Stimulated activated naive CD8-positive, alpha-beta T cell treated with anti-CD3 and anti-CD28 coated beads, Interleukin-15, Interleukin-2, amounts not matched to agents 100 ng/mL and 50 ng/mL, for 24 hours (primary cell): Measurements from ENCODE around the gene MYO6.

Experiments
- H3K27ac Mint-ChIP-seq: one replicate; pipeline ENCODE4 v1.8.0; 2021; ENCODE audit warnings: mild to moderate bottlenecking, mixed read lengths
- H3K27me3 Mint-ChIP-seq: one replicate; pipeline ENCODE4 v1.8.0; 2021; ENCODE audit warnings: mixed read lengths
- H3K36me3 Mint-ChIP-seq: one replicate; pipeline ENCODE4 v1.8.0; 2021; ENCODE audit warnings: low read depth, mixed read lengths
- H3K4me1 Mint-ChIP-seq: one replicate; pipeline ENCODE4 v1.8.0; 2021; ENCODE audit warnings: low read depth, mixed read lengths
- H3K4me3 Mint-ChIP-seq: one replicate; pipeline ENCODE4 v1.8.0; 2021; ENCODE audit warnings: mild to moderate bottlenecking, mixed read lengths
- H3K9me3 Mint-ChIP-seq: one replicate; pipeline ENCODE4 v1.8.0; 2021; ENCODE audit warnings: mixed read lengths

The MYO6 gene

DNA sequence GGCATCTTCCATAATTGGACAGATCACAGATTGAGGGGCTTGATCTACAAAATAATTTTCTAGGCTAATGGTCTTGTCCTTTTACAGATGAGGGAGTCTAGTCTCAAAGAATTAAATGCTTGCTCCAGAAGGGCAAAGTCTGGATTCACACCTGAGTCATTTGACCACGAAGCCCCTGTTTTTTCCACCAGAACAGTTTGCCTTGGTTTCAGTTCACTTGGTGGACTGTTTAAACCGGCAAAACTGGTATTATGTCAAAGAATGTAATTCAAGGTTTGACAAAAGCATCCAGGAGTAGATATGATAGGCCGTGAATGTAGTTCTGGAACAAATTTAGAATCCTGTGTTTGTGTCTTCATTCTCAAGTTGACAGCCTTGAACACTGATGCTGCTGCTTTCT is 3.3 kb downstream of the MYO6 start:
- no peaks in the 10 kb centered on the region for H3K36me3 Mint-ChIP-seq

DNA sequence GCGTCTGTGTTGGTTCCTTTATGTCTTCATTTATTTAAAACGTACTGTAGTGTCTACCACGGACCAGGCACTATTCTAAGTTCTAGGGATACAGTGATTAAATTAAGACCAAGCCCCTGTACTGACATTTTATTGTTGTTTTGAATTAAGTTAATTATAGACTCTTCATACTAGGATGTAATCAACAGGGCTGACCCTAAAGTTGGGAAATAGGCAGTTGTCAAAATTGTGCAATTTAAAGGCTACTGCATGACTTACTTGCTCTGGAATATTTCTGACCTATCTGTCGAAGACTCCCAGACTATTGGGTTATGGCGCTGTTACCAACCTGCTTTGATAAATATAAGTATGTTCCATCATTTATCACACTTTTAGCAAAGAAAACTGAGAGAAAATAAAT is 6.7 kb downstream of the MYO6 start:
- Mint-ChIP-seq H3K27me3 (peaks cover 56% of the 10 kb centered on the region), H3K36me3 (no peaks in the 10 kb centered on the region), H3K9me3 (no peaks in the 10 kb centered on the region), H3K4me1 (peaks cover 3% of the 10 kb centered on the region), H3K27ac (no peak overlapping the region), H3K4me3 (no peak overlapping the region)

More for the DNA sequence above, 3.3 kb downstream of the MYO6 start:
- no peak overlapping the region for H3K4me3 Mint-ChIP-seq
- H3K9me3 Mint-ChIP-seq, result no peaks in the 10 kb centered on the region
- H3K27me3 Mint-ChIP-seq, result peaks cover 56% of the 10 kb centered on the region
- H3K4me1 Mint-ChIP-seq, result peaks cover 16% of the 10 kb centered on the region
- no peak overlapping the region for H3K27ac Mint-ChIP-seq

DNA sequence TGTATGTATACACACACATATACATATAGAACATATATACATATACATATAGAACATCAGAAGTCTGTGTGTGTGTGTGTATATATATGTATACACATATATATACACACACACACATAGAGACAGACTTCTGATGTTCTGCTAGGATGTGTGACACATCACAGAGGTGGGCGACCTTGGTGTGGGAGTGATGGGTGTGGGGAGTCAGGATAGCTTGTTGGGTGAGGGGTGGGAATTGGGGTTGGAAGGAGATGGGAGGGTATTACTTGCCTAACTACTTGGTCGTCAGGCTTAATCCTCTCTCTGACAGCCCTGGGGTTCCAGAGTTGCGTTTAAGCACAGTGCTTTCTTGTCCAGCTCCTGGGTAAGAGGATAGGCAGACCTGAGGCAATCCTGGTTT is 8.3 kb downstream of the MYO6 start:
- no peak overlapping the region for H3K27ac Mint-ChIP-seq
- H3K4me1 Mint-ChIP-seq, result peaks cover under 1% of the 10 kb centered on the region
- no peak overlapping the region for H3K4me3 Mint-ChIP-seq
- H3K27me3 Mint-ChIP-seq, result peaks cover 56% of the 10 kb centered on the region
- no peaks in the 10 kb centered on the region for H3K36me3 Mint-ChIP-seq
- H3K9me3 Mint-ChIP-seq, result no peaks in the 10 kb centered on the region

DNA sequence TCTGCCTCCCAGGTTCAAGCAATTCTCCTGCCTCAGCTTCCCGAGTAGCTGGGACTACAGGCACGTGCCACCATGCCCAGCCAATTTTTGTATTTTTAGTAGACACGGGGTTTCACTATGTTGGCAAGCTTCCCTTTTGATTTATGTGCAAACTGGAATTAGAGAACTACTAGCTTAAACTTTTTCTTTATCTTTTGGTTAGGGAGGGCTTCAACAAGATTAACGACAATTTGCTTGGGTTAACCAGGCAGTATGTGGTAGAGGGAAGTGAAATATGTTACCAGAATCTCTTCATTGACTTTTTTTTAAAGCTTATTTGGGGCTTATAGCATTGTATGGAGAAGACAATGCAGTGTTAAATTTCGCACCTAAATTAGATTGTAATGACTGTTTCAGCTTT is 9.0 kb downstream of the MYO6 start:
- no peak overlapping the region for H3K4me3 Mint-ChIP-seq
- no peaks in the 10 kb centered on the region for H3K36me3 Mint-ChIP-seq

GRCh38 chr6:75759207-75759606 is 10.2 kb downstream of the MYO6 start:
- Mint-ChIP-seq H3K36me3 (no peaks in the 10 kb centered on the region), H3K27me3 (peaks cover 48% of the 10 kb centered on the region), H3K27ac (no peak overlapping the region), H3K9me3 (no peaks in the 10 kb centered on the region), H3K4me1 (no peaks in the 10 kb centered on the region), H3K4me3 (no peak overlapping the region)

More for the DNA sequence above, 9.0 kb downstream of the MYO6 start:
- no peak overlapping the region for H3K27ac Mint-ChIP-seq
- peaks cover 50% of the 10 kb centered on the region for H3K27me3 Mint-ChIP-seq
- no peaks in the 10 kb centered on the region for H3K4me1 Mint-ChIP-seq
- H3K9me3 Mint-ChIP-seq, result no peaks in the 10 kb centered on the region

DNA sequence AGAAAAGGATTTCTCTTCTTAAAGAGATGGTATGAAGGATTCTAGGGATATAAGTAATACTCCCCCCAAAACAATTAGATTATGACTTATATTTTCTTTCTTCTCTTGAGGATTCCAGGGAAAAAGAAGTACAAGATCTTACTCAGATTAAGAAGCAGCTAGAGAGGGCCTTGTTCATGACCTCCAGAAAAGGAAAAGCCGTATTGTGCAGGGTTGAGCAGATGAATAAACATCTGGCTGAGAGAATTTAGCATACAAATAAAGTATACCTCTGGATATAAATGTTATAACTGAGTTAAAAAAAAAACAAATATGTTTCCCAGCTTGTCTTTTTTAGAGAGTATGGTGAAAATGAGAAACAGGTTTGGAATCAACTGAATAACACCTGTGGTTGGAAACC is 11.3 kb downstream of the MYO6 start:
- H3K4me3 Mint-ChIP-seq, result no peak overlapping the region
- no peaks in the 10 kb centered on the region for H3K9me3 Mint-ChIP-seq
- H3K27me3 Mint-ChIP-seq, result peaks cover 44% of the 10 kb centered on the region
- no peak overlapping the region for H3K27ac Mint-ChIP-seq
- no peaks in the 10 kb centered on the region for H3K36me3 Mint-ChIP-seq
- H3K4me1 Mint-ChIP-seq, result no peaks in the 10 kb centered on the region

GRCh38 chr6:75761489-75761888 is 12.4 kb downstream of the MYO6 start:
- Mint-ChIP-seq H3K27me3 (peaks cover 38% of the 10 kb centered on the region), H3K36me3 (no peaks in the 10 kb centered on the region), H3K4me3 (no peak overlapping the region), H3K4me1 (no peaks in the 10 kb centered on the region), H3K9me3 (no peaks in the 10 kb centered on the region), H3K27ac (no peak overlapping the region)

DNA sequence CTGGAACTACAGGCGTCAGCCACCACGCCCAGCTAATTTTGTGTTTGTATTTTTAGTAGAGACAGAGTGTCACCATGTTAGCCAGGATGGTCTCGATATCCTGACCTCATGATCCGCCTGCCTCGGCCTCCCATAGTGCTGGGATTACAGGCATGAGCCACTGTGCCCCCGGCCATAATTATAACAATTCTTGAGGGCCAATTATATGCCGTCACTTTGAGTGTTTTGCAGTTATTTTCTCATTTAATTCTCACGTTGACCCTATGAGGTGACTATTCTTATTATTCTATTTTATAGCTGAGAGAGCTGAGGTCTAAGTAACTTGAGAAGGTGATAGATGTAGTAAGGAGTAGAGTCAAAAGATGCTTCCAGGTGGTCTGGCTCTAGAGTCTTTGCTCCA is 13.0 kb downstream of the MYO6 start:
- Mint-ChIP-seq H3K9me3 (no peaks in the 10 kb centered on the region), H3K4me3 (no peak overlapping the region), H3K4me1 (no peaks in the 10 kb centered on the region), H3K27ac (no peak overlapping the region), H3K36me3 (no peaks in the 10 kb centered on the region), H3K27me3 (peaks cover 38% of the 10 kb centered on the region)

DNA sequence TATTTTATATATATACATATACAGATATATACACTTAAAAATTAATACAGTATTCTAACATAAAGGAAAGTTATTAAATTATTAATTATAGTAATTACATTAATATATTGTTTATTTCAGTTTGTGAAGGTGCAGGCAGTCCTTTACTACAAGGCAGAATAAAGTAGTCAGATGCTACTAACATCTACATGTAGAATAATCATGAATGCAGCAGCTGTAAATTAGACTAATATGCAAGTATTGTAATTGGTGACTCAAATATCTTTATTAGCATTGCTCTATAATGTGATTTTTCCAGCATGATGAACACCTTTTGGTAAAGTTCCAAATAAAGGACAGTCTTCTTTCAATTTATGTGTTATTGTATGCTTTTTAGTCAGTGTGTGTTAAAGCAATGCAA is 17.3 kb downstream of the MYO6 start:
- Mint-ChIP-seq H3K4me3 (no peak overlapping the region), H3K9me3 (no peaks in the 10 kb centered on the region), H3K27ac (no peak overlapping the region), H3K36me3 (no peaks in the 10 kb centered on the region), H3K4me1 (no peaks in the 10 kb centered on the region), H3K27me3 (peaks cover 8% of the 10 kb centered on the region)

DNA sequence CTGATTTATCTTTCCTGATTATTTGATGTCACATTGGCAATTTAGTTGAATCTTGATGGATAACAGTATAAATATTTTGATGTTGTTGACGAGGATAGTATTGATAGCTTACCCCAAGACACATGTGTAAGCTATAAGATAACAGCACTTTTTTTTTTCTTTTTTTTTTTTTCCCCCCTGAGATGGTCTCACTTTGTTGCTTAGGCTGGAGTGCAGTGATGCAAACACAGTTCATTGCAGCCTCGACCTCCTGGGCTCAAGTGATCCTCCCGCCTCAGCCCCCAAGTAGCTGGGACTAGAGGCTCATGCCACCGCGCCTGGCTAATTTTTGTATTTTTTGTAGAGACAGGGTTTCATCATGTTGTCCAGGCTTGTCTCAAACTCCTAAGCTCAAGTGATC is 21.8 kb downstream of the MYO6 start:
- Mint-ChIP-seq H3K4me3 (no peak overlapping the region), H3K27ac (no peak overlapping the region), H3K27me3 (no peaks in the 10 kb centered on the region), H3K4me1 (no peaks in the 10 kb centered on the region), H3K9me3 (no peaks in the 10 kb centered on the region), H3K36me3 (no peaks in the 10 kb centered on the region)

- H3K4me1 Mint-ChIP-seq, result no peaks in the 10 kb centered on the region
- H3K27me3 Mint-ChIP-seq, result no peaks in the 10 kb centered on the region
- no peaks in the 10 kb centered on the region for H3K9me3 Mint-ChIP-seq
- H3K36me3 Mint-ChIP-seq, result no peaks in the 10 kb centered on the region
- H3K27ac Mint-ChIP-seq, result no peak overlapping the region
- no peak overlapping the region for H3K4me3 Mint-ChIP-seq
Measured at GRCh38 chr6:75775219-75775618, 26.2 kb downstream of the MYO6 start.

DNA sequence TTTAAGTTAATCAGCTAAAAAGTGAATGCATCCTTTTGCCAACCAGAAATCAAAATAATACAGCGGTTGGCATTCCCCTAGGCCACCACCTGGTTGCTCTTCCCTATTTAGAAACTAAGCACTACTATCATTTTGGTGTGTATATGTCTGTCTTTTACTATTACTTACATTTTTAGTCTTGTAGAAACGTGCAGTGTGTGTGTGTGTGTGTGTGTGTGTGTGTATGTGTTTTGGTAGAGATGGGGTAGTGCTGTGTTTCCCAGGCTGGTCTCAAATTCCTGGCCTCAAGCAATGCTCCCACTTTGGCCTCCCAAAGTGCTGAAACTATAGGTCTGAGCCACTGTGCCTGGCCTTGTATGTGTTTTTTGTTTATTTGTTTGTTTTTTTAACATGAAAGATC is 27.4 kb downstream of the MYO6 start:
- Mint-ChIP-seq H3K27me3 (no peaks in the 10 kb centered on the region), H3K4me3 (no peak overlapping the region), H3K36me3 (no peaks in the 10 kb centered on the region), H3K9me3 (no peaks in the 10 kb centered on the region), H3K4me1 (no peaks in the 10 kb centered on the region), H3K27ac (no peak overlapping the region)

GRCh38 chr6:75778757-75779156 is 29.7 kb downstream of the MYO6 start:
- peaks cover 4% of the 10 kb centered on the region for H3K27me3 Mint-ChIP-seq
- H3K4me1 Mint-ChIP-seq, result peaks cover 9% of the 10 kb centered on the region
- no peaks in the 10 kb centered on the region for H3K9me3 Mint-ChIP-seq
- no peak overlapping the region for H3K27ac Mint-ChIP-seq
- H3K4me3 Mint-ChIP-seq, result no peak overlapping the region
- H3K36me3 Mint-ChIP-seq, result no peaks in the 10 kb centered on the region

GRCh38 chr6:75786152-75786551 is 37.1 kb downstream of the MYO6 start:
- H3K4me3 Mint-ChIP-seq, result no peak overlapping the region
- H3K4me1 Mint-ChIP-seq, result peaks cover 9% of the 10 kb centered on the region
- no peaks in the 10 kb centered on the region for H3K9me3 Mint-ChIP-seq
- H3K36me3 Mint-ChIP-seq, result no peaks in the 10 kb centered on the region
- peaks cover 14% of the 10 kb centered on the region for H3K27me3 Mint-ChIP-seq
- no peak overlapping the region for H3K27ac Mint-ChIP-seq

DNA sequence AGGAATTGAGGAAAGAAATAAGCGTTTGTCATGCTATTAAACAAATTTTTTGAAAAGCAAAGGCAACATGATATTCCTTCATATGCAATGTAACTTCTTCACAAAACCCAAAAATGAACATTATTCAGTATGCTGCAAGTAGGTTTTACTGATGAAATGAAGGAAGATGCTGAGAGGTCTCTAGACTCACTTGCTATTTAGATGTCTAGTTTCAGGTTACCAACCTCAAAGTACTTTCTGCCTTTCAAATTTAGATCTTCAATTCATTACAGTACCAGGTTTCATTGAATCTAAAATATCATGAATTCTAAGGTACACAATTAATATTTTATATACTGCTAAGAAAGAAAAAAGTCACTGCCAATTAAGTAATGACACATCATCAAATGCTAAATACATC is 39.9 kb downstream of the MYO6 start:
- Mint-ChIP-seq H3K4me3 (no peak overlapping the region), H3K27ac (no peak overlapping the region), H3K36me3 (no peaks in the 10 kb centered on the region), H3K27me3 (peaks cover 14% of the 10 kb centered on the region), H3K4me1 (no peaks in the 10 kb centered on the region), H3K9me3 (no peaks in the 10 kb centered on the region)

DNA sequence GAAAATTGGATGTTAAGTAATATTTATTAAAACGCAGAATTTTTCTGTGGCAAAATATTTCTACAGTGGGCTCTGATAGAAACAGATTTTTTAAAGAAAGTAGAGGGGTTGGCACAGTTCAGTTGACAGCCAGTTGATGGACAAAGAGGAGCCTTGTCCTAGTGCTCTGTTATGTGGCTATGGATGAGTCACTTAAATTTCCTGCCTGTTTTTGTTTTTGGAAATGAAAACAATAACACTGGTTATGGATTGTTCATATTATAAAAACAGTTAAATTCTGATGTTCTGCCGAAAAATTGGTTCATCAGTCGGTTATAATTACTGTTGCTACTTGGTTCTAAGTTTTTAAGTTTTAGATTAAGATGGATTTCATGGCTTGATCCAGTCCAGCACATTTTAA is 42.8 kb downstream of the MYO6 start:
- H3K4me1 Mint-ChIP-seq, result no peaks in the 10 kb centered on the region
- H3K4me3 Mint-ChIP-seq, result no peak overlapping the region
- H3K36me3 Mint-ChIP-seq, result no peaks in the 10 kb centered on the region
- peaks cover 3% of the 10 kb centered on the region for H3K9me3 Mint-ChIP-seq
- H3K27me3 Mint-ChIP-seq, result peaks cover 20% of the 10 kb centered on the region
- H3K27ac Mint-ChIP-seq, result no peak overlapping the region
